Sigmoid colon (tissue), 4 donors: ENCODE measurements around the gene ZNG1B.
"Not testable (repeated sequence)": the region's sequence is repeated elsewhere in the genome, so short reads cannot be mapped to it uniquely, and the experiment has no call there.

Source experiments
- CTCF ChIP-seq, 4 experiments: fragments of 450-650 bp in 3 of 4; fragments of 200-600 bp in 1 of 4; IDR thresholded peaks; one replicate each; pipeline ENCODE4 v1.5.1; 2016 to 2019; ENCODE audit warnings: antibody characterized with exemption in 4 of 4, mild to moderate bottlenecking in 3 of 4, moderate library complexity in 2 of 4
- POLR2A ChIP-seq, 2 donors: fragments of 450-650 bp; IDR thresholded peaks; one replicate each; pipeline ENCODE4 v1.6.1; 2016; ENCODE audit warnings: antibody characterized with exemption in 2 of 2, mild to moderate bottlenecking in 2 of 2, moderate library complexity in 2 of 2
- POLR2AphosphoS5 ChIP-seq, 4 donors: sonication (generic); formaldehyde crosslinking; IDR thresholded peaks; one replicate each; pipeline ENCODE4 v1.6.1; 2017; ENCODE audit warnings: antibody characterized with exemption in 4 of 4

- TF ChIP-seq CTCF, POLR2AphosphoS5, POLR2A (IDR thresholded peaks at IDR 0.05): not testable (repeated sequence)
Measured at GRCh38 chr2:113411725-113412352, 25.7 kb upstream of the ZNG1B start.
